HepG2 (cell line): ENCODE measurements around the gene TTC39B.

Experiments used
- NFYB ChIP-seq: sonication (generic); formaldehyde crosslinking; IDR thresholded peaks from 2 replicates; pipeline ENCODE4 v1.4.0; 2020; ENCODE audit warnings: missing genetic modification reagents
- PHF21A ChIP-seq: sonication (generic); formaldehyde crosslinking; IDR thresholded peaks from 2 replicates; pipeline ENCODE4 v1.5.0; 2020; ENCODE audit warnings: mild to moderate bottlenecking, missing genetic modification reagents

GRCh38 chr9:15253786-15254185 lies 53.2 kb downstream of the TTC39B start:
- no peak for TF ChIP-seq NFYB (CRISPR knock-in tag)
- TF ChIP-seq PHF21A (CRISPR knock-in tag): 0 out of 2 replicates have a peak, but pooled peaks have one; percentile 27
